ENCODE results near the gene CTBP2.
A peak's percentile ranks its signal among the peaks of the same experiment; 100 is the strongest.

Gene CTBP2

GRCh38 chr10:125159486-125159931 is 854 bp downstream of the CTBP2 start:
- in situ Hi-C loops (cut with HindIII; ENCODE audit: low sequenced_read_pairs): no loop called here
- TF ChIP-seq CTCF (IDR thresholded peaks at IDR 0.05; ENCODE audit: low read depth, low read length): no peak
- H3K4me3 ChIP-seq (ENCODE audit: low read depth, low read length): peak overlapping the region; percentile 72
- DNase-seq (ENCODE audit: low read depth, low spot score): no peak

GRCh38 chr10:125158601-125159485 is 1.5 kb downstream of the CTBP2 start:
- DNase-seq (ENCODE audit: low read depth, low spot score): peak; percentile 53
- peak overlapping the region; percentile 72 for H3K4me3 ChIP-seq (ENCODE audit: low read depth, low read length)
- in situ Hi-C loops (cut with HindIII; ENCODE audit: low sequenced_read_pairs): no loop called here
- TF ChIP-seq CTCF (IDR thresholded peaks at IDR 0.05; ENCODE audit: low read depth, low read length): no peak

- DNase-seq (ENCODE audit: low read depth, low spot score): peak; percentile 22
- TF ChIP-seq CTCF (IDR thresholded peaks at IDR 0.05; ENCODE audit: low read depth, low read length): no peak
- peak overlapping the region; percentile 72 for H3K4me3 ChIP-seq (ENCODE audit: low read depth, low read length)
- in situ Hi-C loops (cut with HindIII; ENCODE audit: low sequenced_read_pairs): no loop called here
Measured at GRCh38 chr10:125158275-125158600, 2.1 kb downstream of the CTBP2 start.

GRCh38 chr10:125157505-125157904 is 2.9 kb downstream of the CTBP2 start:
- peak; percentile 21 for DNase-seq (ENCODE audit: low read depth, low spot score)
- peak overlapping the region; percentile 72 for H3K4me3 ChIP-seq (ENCODE audit: low read depth, low read length)
- in situ Hi-C loops (cut with HindIII; ENCODE audit: low sequenced_read_pairs): no loop called here
- no peak for TF ChIP-seq CTCF (IDR thresholded peaks at IDR 0.05; ENCODE audit: low read depth, low read length)

GRCh38 chr10:125156739-125157480 is 3.5 kb downstream of the CTBP2 start:
- TF ChIP-seq CTCF (IDR thresholded peaks at IDR 0.05; ENCODE audit: low read depth, low read length): no peak
- DNase-seq (ENCODE audit: low read depth, low spot score): no peak
- in situ Hi-C loops (cut with HindIII; ENCODE audit: low sequenced_read_pairs): no loop called here
- peak overlapping the region; percentile 72 for H3K4me3 ChIP-seq (ENCODE audit: low read depth, low read length)

- no peak overlapping the region for H3K4me3 ChIP-seq (ENCODE audit: low read depth, low read length)
- no peak for TF ChIP-seq CTCF (IDR thresholded peaks at IDR 0.05; ENCODE audit: low read depth, low read length)
- in situ Hi-C loops (cut with HindIII; ENCODE audit: low sequenced_read_pairs): no loop called here
- no peak for DNase-seq (ENCODE audit: low read depth, low spot score)
Measured at GRCh38 chr10:125156196-125156595, 4.2 kb downstream of the CTBP2 start.
